OCI-LY1 (cell line): Measurements from ENCODE around the gene FGF4.

ENCODE experiments used
- H2AFZ ChIP-seq: fragments of 200-600 bp; sonication (generic), shearing (Covaris generic); 2 replicates; pipeline ENCODE4 v1.6.0; 2014; ENCODE audit warnings: antibody characterized with exemption, mild to moderate bottlenecking, low read length
- H3F3A ChIP-seq: fragments of 200-600 bp; sonication (generic), shearing (Covaris generic); 2 replicates; pipeline ENCODE4 v1.6.0; 2014; ENCODE audit warnings: mild to moderate bottlenecking, antibody characterized with exemption, low read length, moderate library complexity; ENCODE audit not compliant: insufficient read depth
- H3K27ac ChIP-seq: fragments of 200-600 bp; sonication (generic); 2 replicates; pipeline ENCODE4 v1.5.1; 2014; ENCODE audit warnings: low read length, mixed run types, mild to moderate bottlenecking, low read depth; ENCODE audit not compliant: poor library complexity, severe bottlenecking
- H3K27me3 ChIP-seq: fragments of 200-600 bp; sonication (generic); 2 replicates; pipeline ENCODE4 v1.6.0; 2014; ENCODE audit warnings: antibody characterized with exemption, mild to moderate bottlenecking, low read length, moderate library complexity; ENCODE audit not compliant: insufficient read depth
- H3K36me3 ChIP-seq: fragments of 200-600 bp; sonication (generic); 2 replicates; pipeline ENCODE4 v1.6.1; 2014; ENCODE audit warnings: mild to moderate bottlenecking, antibody characterized with exemption, low read length, moderate library complexity, mixed read lengths; ENCODE audit not compliant: insufficient read depth
- H3K4me1 ChIP-seq: fragments of 200-600 bp; sonication (generic); 2 replicates; pipeline ENCODE4 v1.5.1; 2014; ENCODE audit warnings: mild to moderate bottlenecking, low read length, moderate library complexity; ENCODE audit not compliant: insufficient read depth, severe bottlenecking
- H3K4me2 ChIP-seq: fragments of 200-600 bp; sonication (generic), shearing (Covaris generic); 2 replicates; pipeline ENCODE4 v1.6.1; 2014; ENCODE audit warnings: low read length
- H3K4me3 ChIP-seq: fragments of 200-600 bp; sonication (generic); 2 replicates; pipeline ENCODE4 v1.5.1; 2014; ENCODE audit warnings: low read length, low read depth, mild to moderate bottlenecking, mixed read lengths; ENCODE audit not compliant: poor library complexity, severe bottlenecking
- H3K79me2 ChIP-seq: fragments of 200-600 bp; shearing (Covaris generic); 2 replicates; pipeline ENCODE4 v1.6.1; 2016; ENCODE audit warnings: mixed run types, low read length, mixed read lengths; ENCODE audit not compliant: insufficient read depth
- H3K9ac ChIP-seq: fragments of 200-600 bp; sonication (generic), shearing (Covaris generic); 2 replicates; pipeline ENCODE4 v1.6.1; 2014; ENCODE audit warnings: mild to moderate bottlenecking, low read length, mixed read lengths
- H3K9me2 ChIP-seq: fragments of 200-600 bp; sonication (generic), shearing (Covaris generic); 2 replicates; pipeline ENCODE4 v1.6.1; 2014; ENCODE audit warnings: low read depth, mild to moderate bottlenecking, low read length, mixed read lengths
- H3K9me3 ChIP-seq: fragments of 200-600 bp; shearing (Covaris generic); 2 replicates; pipeline ENCODE4 v1.6.1; 2014; ENCODE audit warnings: low read length, mixed read lengths
- H4K20me1 ChIP-seq: fragments of 200-600 bp; sonication (generic), shearing (Covaris generic); 2 replicates; pipeline ENCODE4 v1.6.0; 2016; ENCODE audit warnings: mild to moderate bottlenecking, low read length; ENCODE audit not compliant: insufficient read depth
- CTCF ChIP-seq: fragments of 200-600 bp; sonication (generic), shearing (Covaris generic); IDR thresholded peaks from 2 replicates; pipeline ENCODE4 v1.5.1; 2017; ENCODE audit warnings: mild to moderate bottlenecking, antibody characterized with exemption, low read length, moderate library complexity, mixed read lengths
- EZH2 ChIP-seq: fragments of 200-600 bp; sonication (generic), shearing (Covaris generic); IDR thresholded peaks from 2 replicates; pipeline ENCODE4 v1.8.0; 2017; ENCODE audit warnings: borderline replicate concordance, mixed run types, mild to moderate bottlenecking, antibody characterized with exemption, low read length, moderate library complexity, mixed read lengths

FGF4 gene

DNA sequence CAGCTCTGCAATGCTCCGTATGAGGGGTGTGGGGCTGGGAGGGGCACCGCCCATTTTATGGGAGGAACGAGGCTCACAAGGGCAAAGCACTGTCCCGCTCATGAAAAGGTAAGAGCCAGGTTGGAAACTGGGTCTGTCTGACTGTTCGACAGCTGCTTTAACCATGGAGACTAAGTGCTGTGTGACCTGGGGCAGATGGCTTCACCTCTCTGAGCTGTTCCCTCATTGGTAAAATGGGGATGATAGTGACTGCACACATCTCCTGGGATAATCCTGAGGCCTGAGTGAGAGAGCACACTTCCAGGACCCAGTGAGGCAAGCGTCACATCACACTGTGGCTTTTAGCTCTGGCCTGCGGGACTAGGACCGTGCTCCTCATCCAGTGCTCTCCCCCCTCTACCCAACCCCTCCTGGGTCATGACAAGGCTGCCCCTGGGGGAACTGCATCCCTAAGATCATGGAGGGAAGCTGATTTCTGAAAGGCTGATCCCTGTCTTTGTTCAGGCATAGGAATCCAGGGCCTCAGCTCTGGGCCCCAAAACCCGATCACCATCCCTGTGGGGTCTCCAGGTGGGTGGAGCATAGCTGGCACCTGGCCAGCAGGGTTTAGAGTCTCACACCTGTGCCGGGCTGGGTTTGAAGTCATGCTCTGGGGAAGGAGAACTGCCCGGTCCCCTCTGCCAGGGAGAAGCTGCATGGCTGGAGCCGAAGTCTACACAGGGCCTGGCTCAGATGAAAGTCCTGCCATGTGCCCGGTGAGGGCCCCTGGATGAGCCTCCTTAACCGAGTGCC lies 22.8 kb upstream of the FGF4 start:
- H3K9me2 ChIP-seq: no peaks in the 10 kb centered on the region
- H2AFZ ChIP-seq: no peak overlapping the region

GRCh38 chr11:69797156-69797555 lies 22.0 kb upstream of the FGF4 start:
- Histone ChIP-seq H3K9ac (no peak overlapping the region), H3K27me3 (no peaks in the 10 kb centered on the region), H3K79me2 (no peaks in the 10 kb centered on the region), H3F3A (no peaks in the 10 kb centered on the region), H3K9me2 (no peaks in the 10 kb centered on the region), H3K4me1 (no peaks in the 10 kb centered on the region), H3K27ac (no peak overlapping the region), H3K9me3 (no peaks in the 10 kb centered on the region), H2AFZ (no peak overlapping the region), H3K36me3 (no peaks in the 10 kb centered on the region), H3K4me2 (no peak overlapping the region), H3K4me3 (no peak overlapping the region), H4K20me1 (no peaks in the 10 kb centered on the region)
- TF ChIP-seq EZH2: no peak

More for the DNA sequence above, 22.8 kb upstream of the FGF4 start:
- H3K36me3 ChIP-seq: no peaks in the 10 kb centered on the region
- no peaks in the 10 kb centered on the region for H3F3A ChIP-seq
- H4K20me1 ChIP-seq: no peaks in the 10 kb centered on the region
- TF ChIP-seq CTCF: no peak
- no peak for TF ChIP-seq EZH2
- H3K27ac ChIP-seq: no peak overlapping the region
- no peaks in the 10 kb centered on the region for H3K9me3 ChIP-seq
- H3K4me3 ChIP-seq: no peak overlapping the region
- H3K4me2 ChIP-seq: no peak overlapping the region
- no peaks in the 10 kb centered on the region for H3K4me1 ChIP-seq
- H3K9ac ChIP-seq: no peak overlapping the region
- no peaks in the 10 kb centered on the region for H3K79me2 ChIP-seq
- no peaks in the 10 kb centered on the region for H3K27me3 ChIP-seq

GRCh38 chr11:69796063-69796462 lies 20.9 kb upstream of the FGF4 start:
- no peaks in the 10 kb centered on the region for H4K20me1 ChIP-seq
- no peaks in the 10 kb centered on the region for H3F3A ChIP-seq
- H3K9me3 ChIP-seq: no peaks in the 10 kb centered on the region
- no peaks in the 10 kb centered on the region for H3K9me2 ChIP-seq
- H2AFZ ChIP-seq: no peak overlapping the region
- H3K27me3 ChIP-seq: 0 out of 2 replicates have a peak, but pooled peaks cover 8% of the 10 kb centered on the region
- H3K27ac ChIP-seq: no peak overlapping the region
- no peaks in the 10 kb centered on the region for H3K36me3 ChIP-seq
- TF ChIP-seq CTCF (no peak), EZH2 (no peak)
- H3K9ac ChIP-seq: no peak overlapping the region
- H3K4me1 ChIP-seq: no peaks in the 10 kb centered on the region
- no peak overlapping the region for H3K4me2 ChIP-seq
- H3K4me3 ChIP-seq: no peak overlapping the region
- no peaks in the 10 kb centered on the region for H3K79me2 ChIP-seq
